ENCODE data around the gene SYNPO2L. TPM values are rescaled to one million over a fixed set of nuclear protein-coding genes. Genes with fewer than 3 reads are reported as not detected.
"Not testable (repeated sequence)": the region's sequence is repeated elsewhere in the genome, so short reads cannot be mapped to it uniquely, and the experiment has no call there.

SYNPO2L gene
- 0.38 TPM for total RNA-seq
- 0.15 TPM for polyA plus RNA-seq (ENCODE audit: insufficient read depth, low read depth, low replicate concordance)
- long read RNA-seq, donor 1, full-length matches to known transcripts, result 1 of 1 reads
- long read RNA-seq, donor 1, partial matches to known transcripts, result 0 of 1 reads
- long read RNA-seq, donor 1, other reads (novel, unspliced or antisense), result 0 of 1 reads
- long read RNA-seq, donor 2, result 0 reads
- long read RNA-seq, donor 3, result 0 reads
- long read RNA-seq, donor 4, result 0 reads
- long read RNA-seq, donor 5, result 0 reads
- long read RNA-seq, donor 6, full-length matches to known transcripts, result 1 of 1 reads
- long read RNA-seq, donor 6, partial matches to known transcripts, result 0 of 1 reads
- long read RNA-seq, donor 6, other reads (novel, unspliced or antisense), result 0 of 1 reads
- long read RNA-seq, donor 7, result 0 reads
- long read RNA-seq, donor 8, result 0 reads
- long read RNA-seq, donor 9, result 0 reads
- long read RNA-seq, donor 10, partial matches to known transcripts, result 5 of 5 reads
- long read RNA-seq, donor 10, other reads (novel, unspliced or antisense), result 0 of 5 reads

- FAIRE-seq, result no peak
- H3K9me3 ChIP-seq (ENCODE audit: control insufficient read depth in 2 of 3, insufficient read depth in 1 of 3, low read length in 3 of 3), result no peaks in the 10 kb centered on the region
- no peak within 1 kb of the TSS for H3K9ac ChIP-seq (ENCODE audit: low read length in 3 of 3)
- H3K4me3 ChIP-seq (ENCODE audit: low read length in 3 of 3), result no peak within 1 kb of the TSS
- no peak within 1 kb of the TSS for H3K27ac ChIP-seq (ENCODE audit: low read depth in 2 of 2, low read length in 2 of 2)
- H3K27me3 ChIP-seq (ENCODE audit: control insufficient read depth, insufficient read depth, low read length), result no peaks in the 10 kb centered on the region
- DNase-seq, result no peak
- no peaks in the 10 kb centered on the region for H3K36me3 ChIP-seq (ENCODE audit: control insufficient read depth in 2 of 3, insufficient read depth in 3 of 3, low read length in 3 of 3)
- intact Hi-C loops (cut with DNase I), result no loop called here
- TF ChIP-seq, protein P1, sequence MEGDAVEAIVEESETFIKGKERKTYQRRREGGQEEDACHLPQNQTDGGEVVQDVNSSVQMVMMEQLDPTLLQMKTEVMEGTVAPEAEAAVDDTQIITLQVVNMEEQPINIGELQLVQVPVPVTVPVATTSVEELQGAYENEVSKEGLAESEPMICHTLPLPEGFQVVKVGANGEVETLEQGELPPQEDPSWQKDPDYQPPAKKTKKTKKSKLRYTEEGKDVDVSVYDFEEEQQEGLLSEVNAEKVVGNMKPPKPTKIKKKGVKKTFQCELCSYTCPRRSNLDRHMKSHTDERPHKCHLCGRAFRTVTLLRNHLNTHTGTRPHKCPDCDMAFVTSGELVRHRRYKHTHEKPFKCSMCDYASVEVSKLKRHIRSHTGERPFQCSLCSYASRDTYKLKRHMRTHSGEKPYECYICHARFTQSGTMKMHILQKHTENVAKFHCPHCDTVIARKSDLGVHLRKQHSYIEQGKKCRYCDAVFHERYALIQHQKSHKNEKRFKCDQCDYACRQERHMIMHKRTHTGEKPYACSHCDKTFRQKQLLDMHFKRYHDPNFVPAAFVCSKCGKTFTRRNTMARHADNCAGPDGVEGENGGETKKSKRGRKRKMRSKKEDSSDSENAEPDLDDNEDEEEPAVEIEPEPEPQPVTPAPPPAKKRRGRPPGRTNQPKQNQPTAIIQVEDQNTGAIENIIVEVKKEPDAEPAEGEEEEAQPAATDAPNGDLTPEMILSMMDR (IDR thresholded peaks at IDR 0.05; ENCODE audit: borderline replicate concordance, extremely low read depth, insufficient read depth), result no peak
- no peaks in the 10 kb centered on the region for H3K4me1 ChIP-seq (ENCODE audit: control insufficient read depth in 2 of 3, insufficient read depth in 2 of 3, low read depth in 1 of 3, low read length in 3 of 3)
Measured at GRCh38 chr10:73655990-73656298, at the start of gene SYNPO2L. TSS of gene SYNPO2L (minus strand) at chr10:73656029. CDS start at chr10:73655922, 107 bp downstream.

DNA sequence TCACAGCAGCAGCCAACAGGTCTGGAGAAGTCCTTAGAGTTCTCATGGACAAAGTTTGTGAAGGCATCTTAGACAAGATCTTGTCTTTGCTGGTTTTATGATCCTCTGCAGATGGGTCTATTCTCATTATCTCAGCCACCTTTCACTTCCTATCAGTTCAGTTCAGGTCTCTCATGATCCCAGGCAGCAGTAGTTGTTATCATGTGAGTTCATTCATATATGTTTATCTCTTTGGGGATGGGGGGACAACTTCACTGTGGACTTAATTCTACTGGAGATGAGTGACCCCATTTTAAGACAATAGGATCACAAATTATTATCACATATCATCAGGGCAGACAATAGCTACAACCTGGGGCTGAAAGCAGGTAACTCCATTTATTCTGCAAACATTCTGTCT is 48.1 kb upstream of the SYNPO2L start:
- H3K27me3 ChIP-seq (ENCODE audit: control insufficient read depth, insufficient read depth, low read length); intact Hi-C loops (cut with DNase I); H3K4me3 ChIP-seq (ENCODE audit: low read length in 3 of 3); H3K4me1 ChIP-seq (ENCODE audit: control insufficient read depth in 2 of 3, insufficient read depth in 2 of 3, low read depth in 1 of 3, low read length in 3 of 3); H3K9ac ChIP-seq (ENCODE audit: low read length in 3 of 3); H3K36me3 ChIP-seq (ENCODE audit: control insufficient read depth in 2 of 3, insufficient read depth in 3 of 3, low read length in 3 of 3); DNase-seq; H3K9me3 ChIP-seq (ENCODE audit: control insufficient read depth in 2 of 3, insufficient read depth in 1 of 3, low read length in 3 of 3); FAIRE-seq; H3K27ac ChIP-seq (ENCODE audit: low read depth in 2 of 2, low read length in 2 of 2): not testable (repeated sequence)

DNA sequence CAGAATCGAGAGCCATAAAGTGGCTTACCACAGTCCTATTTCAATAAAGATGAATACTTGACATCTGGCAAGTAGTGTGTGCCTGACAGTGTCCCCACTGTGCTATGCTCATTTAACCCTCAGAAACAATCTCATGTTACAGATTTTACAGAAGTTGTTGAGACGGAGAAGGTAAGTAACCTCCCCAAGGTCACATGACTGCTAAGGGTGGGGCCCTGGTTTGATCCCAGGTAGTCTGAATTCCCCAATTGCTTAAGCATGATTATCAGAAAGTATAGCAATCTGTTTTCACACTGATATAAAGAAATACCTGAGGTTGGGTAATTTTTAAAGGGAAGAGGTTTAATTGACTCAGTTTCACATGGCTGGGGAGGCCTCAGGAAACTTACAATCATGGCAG is 43.0 kb upstream of the SYNPO2L start:
- H3K9me3 ChIP-seq (ENCODE audit: control insufficient read depth in 2 of 3, insufficient read depth in 1 of 3, low read length in 3 of 3); intact Hi-C loops (cut with DNase I); FAIRE-seq; DNase-seq; H3K4me1 ChIP-seq (ENCODE audit: control insufficient read depth in 2 of 3, insufficient read depth in 2 of 3, low read depth in 1 of 3, low read length in 3 of 3); H3K27me3 ChIP-seq (ENCODE audit: control insufficient read depth, insufficient read depth, low read length); H3K36me3 ChIP-seq (ENCODE audit: control insufficient read depth in 2 of 3, insufficient read depth in 3 of 3, low read length in 3 of 3); H3K4me3 ChIP-seq (ENCODE audit: low read length in 3 of 3); H3K27ac ChIP-seq (ENCODE audit: low read depth in 2 of 2, low read length in 2 of 2); H3K9ac ChIP-seq (ENCODE audit: low read length in 3 of 3): not testable (repeated sequence)

DNA sequence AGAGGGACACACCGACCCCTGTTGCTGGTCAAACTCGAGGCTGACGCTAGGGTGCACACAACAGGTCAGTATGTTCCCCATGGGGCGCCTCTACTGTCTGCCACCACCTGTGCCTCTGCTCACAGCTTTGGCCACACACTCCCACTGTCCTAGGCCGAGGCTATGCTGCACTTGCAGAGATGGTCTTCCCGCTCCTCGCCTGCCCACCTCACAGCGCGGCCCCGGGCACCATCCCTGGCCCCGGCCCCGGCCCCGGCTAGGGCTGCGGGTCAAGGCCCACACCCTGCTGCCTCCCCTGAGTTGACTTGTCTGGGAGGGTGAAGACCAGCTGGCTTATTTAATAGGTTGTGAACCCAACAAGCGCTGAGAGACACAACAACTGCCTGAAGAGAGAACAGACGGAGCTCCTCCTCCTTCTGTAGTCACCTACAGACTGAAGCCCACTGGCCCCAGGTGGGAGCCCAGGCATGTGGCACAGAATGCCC is 41.9 kb upstream of the SYNPO2L start, which contains the start of gene AGAP5:
Gene AGAP5, minus strand, starts transcription at position 435 of the 485 bp plus-strand sequence. Its CDS starts 354 bp downstream, at position 81.
- H3K9me3 ChIP-seq (ENCODE audit: control insufficient read depth in 2 of 3, insufficient read depth in 1 of 3, low read length in 3 of 3); H3K36me3 ChIP-seq (ENCODE audit: control insufficient read depth in 2 of 3, insufficient read depth in 3 of 3, low read length in 3 of 3); FAIRE-seq; DNase-seq; H3K27ac ChIP-seq (ENCODE audit: low read depth in 2 of 2, low read length in 2 of 2); intact Hi-C loops (cut with DNase I); H3K27me3 ChIP-seq (ENCODE audit: control insufficient read depth, insufficient read depth, low read length); H3K4me1 ChIP-seq (ENCODE audit: control insufficient read depth in 2 of 3, insufficient read depth in 2 of 3, low read depth in 1 of 3, low read length in 3 of 3); H3K9ac ChIP-seq (ENCODE audit: low read length in 3 of 3); H3K4me3 ChIP-seq (ENCODE audit: low read length in 3 of 3): not testable (repeated sequence)

DNA sequence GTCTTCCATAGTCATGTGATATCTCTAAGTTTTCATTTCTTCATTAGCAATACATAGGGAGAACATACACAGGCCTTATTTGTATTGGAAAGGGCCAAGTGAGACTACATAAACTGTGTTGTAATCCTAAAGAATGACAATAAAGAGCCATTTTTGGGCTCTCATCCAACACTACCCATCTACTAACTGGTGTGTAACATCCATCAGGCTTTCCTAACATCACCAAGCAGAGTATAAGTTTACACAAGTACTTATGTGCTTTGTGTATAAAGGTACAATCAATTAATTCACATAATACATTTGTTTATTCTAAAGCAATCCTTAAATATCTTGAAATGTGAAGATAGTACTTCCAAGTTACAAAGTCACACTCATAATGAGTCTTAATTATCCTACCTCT is 39.5 kb upstream of the SYNPO2L start:
- FAIRE-seq; H3K27me3 ChIP-seq (ENCODE audit: control insufficient read depth, insufficient read depth, low read length); H3K4me3 ChIP-seq (ENCODE audit: low read length in 3 of 3); DNase-seq; H3K36me3 ChIP-seq (ENCODE audit: control insufficient read depth in 2 of 3, insufficient read depth in 3 of 3, low read length in 3 of 3); H3K9ac ChIP-seq (ENCODE audit: low read length in 3 of 3); intact Hi-C loops (cut with DNase I); H3K27ac ChIP-seq (ENCODE audit: low read depth in 2 of 2, low read length in 2 of 2); H3K9me3 ChIP-seq (ENCODE audit: control insufficient read depth in 2 of 3, insufficient read depth in 1 of 3, low read length in 3 of 3); H3K4me1 ChIP-seq (ENCODE audit: control insufficient read depth in 2 of 3, insufficient read depth in 2 of 3, low read depth in 1 of 3, low read length in 3 of 3): not testable (repeated sequence)

DNA sequence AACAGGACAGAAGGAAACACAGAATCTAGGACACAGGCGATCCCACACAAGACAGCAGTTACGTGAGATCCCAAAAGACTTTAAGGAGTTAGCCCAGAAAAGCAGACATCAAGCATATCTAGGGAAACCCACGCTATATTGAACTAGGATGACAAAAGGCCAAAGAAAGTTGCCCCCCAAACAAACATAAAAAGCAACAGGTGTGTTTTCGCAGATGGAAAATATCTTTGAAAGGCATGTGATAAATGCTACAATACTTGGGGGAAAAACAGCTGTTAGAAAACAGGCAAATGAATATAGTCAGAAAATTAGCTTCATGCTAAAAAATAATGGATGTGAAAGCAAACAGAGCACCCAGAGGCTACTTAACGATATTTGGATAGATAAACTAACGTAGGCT is 34.9 kb upstream of the SYNPO2L start:
- H3K27me3 ChIP-seq (ENCODE audit: control insufficient read depth, insufficient read depth, low read length); H3K9ac ChIP-seq (ENCODE audit: low read length in 3 of 3); intact Hi-C loops (cut with DNase I); FAIRE-seq; H3K9me3 ChIP-seq (ENCODE audit: control insufficient read depth in 2 of 3, insufficient read depth in 1 of 3, low read length in 3 of 3); H3K36me3 ChIP-seq (ENCODE audit: control insufficient read depth in 2 of 3, insufficient read depth in 3 of 3, low read length in 3 of 3); H3K4me1 ChIP-seq (ENCODE audit: control insufficient read depth in 2 of 3, insufficient read depth in 2 of 3, low read depth in 1 of 3, low read length in 3 of 3); H3K27ac ChIP-seq (ENCODE audit: low read depth in 2 of 2, low read length in 2 of 2); H3K4me3 ChIP-seq (ENCODE audit: low read length in 3 of 3); DNase-seq: not testable (repeated sequence)

DNA sequence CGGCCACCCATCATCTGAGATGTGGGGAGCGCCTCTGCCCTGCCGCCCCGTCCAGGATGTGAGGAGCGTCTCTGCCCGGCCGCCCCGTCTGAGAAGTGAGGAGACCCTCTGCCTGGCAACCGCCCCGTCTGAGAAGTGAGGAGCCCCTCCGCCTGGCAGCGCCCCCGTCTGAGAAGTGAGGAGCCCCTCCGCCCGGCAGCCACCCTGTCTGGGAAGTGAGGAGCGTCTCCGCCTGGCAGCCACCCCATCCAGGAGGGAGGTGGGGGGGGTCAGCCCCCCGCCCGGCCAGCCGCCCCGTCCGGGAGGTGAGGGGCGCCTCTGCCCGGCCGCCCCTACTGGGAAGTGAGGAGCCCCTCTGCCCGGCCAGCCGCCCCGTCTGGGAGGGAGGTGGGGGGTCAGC is 33.8 kb upstream of the SYNPO2L start:
- intact Hi-C loops (cut with DNase I); H3K4me3 ChIP-seq (ENCODE audit: low read length in 3 of 3); H3K4me1 ChIP-seq (ENCODE audit: control insufficient read depth in 2 of 3, insufficient read depth in 2 of 3, low read depth in 1 of 3, low read length in 3 of 3); H3K27ac ChIP-seq (ENCODE audit: low read depth in 2 of 2, low read length in 2 of 2); H3K36me3 ChIP-seq (ENCODE audit: control insufficient read depth in 2 of 3, insufficient read depth in 3 of 3, low read length in 3 of 3); H3K27me3 ChIP-seq (ENCODE audit: control insufficient read depth, insufficient read depth, low read length); FAIRE-seq; H3K9me3 ChIP-seq (ENCODE audit: control insufficient read depth in 2 of 3, insufficient read depth in 1 of 3, low read length in 3 of 3); DNase-seq; H3K9ac ChIP-seq (ENCODE audit: low read length in 3 of 3): not testable (repeated sequence)
